HG03103 (cell line): ENCODE results near the gene GNG8.

Experiments
- ATAC-seq: cut with Tn5 transposase; IDR thresholded peaks from one replicate; pipeline ENCODE4 v1.9.1; 2021; ENCODE audit warnings: low read depth; ENCODE audit not compliant: unreplicated experiment

The GNG8 gene

DNA sequence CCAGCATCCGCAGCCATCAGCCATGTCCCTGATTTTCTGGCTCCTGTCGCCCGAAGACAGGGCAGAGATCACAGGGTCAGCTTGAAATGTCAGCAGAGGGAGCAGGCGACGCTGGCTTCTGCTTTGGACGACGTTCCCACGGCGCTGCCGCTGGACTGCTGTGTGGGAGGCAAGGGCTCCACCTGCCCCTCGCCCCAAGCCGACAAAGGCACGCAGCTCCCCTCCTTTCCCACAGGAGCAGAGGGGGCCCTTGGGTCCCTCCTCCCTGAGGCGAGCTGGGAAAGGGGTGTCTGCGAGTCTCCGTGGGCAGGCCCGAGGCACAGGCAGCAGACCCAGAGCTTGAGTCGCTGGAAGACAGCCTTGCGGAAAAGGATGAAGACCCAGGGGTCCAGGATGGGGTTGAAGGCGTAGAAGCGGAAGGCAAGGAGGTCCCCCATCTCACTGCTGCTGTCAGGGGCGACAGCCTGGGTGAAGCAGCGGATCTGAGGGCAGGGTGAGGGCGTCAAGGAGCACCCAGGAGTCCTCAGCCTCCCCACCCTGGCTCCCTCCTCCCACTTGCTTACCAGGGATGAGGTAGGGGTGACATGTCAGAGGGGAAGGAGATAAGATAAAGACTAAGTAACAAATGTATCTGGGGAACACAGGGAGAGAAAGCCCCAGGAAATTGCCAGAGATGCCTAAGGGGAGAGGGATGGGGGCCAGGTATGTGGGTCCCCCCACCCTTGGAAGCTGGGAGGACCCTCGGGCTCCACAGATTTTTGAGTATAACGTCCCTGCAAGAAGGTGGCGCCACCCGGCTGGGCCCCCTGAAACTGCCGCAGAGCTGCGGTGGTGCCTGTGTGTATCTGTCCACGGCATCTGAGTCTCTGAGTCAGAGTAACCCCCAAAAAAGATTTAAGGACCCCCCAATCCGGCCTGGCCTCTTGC, 14.5 kb downstream of the GNG8 start:
- ATAC-seq, result no peak

DNA sequence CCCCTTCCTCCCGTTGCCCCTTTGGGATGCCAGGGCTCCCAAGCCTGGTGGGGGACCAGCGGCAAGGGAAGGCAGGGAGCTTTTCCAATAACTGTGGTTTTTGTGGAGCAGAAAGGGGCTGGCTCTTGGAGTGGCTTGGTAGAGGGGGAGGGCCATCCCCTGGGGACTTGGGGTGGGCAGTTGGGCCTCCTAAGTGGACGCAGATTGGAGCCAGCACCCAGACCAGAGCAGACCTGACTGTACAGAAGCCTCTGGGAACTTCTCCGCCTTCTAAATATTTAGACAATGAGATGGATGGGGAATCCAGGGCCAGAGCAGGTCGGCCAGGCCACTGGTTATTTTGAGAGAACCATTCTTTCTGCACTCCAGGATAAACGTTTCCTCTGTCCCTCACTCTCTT, 15.3 kb downstream of the GNG8 start:
- no peak for ATAC-seq

DNA sequence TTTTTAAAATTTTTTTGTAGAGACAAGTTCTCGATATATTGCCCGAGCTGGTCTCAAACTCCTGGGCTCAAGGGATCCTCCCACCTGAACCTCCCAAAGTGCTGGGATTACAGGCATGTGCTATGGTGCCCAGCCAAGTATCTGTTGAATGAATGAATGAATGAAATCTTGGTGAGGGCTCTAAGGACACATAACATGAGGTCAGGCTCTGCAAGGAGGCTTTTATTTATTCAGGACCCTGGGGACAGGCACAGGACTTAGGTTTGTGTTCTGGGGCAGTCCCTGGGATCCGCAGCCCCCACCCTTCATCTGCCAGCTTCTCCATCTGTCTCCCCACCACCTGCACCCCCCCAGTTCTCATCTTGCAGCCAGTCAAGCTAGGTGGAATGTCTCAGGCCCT, 15.7 kb downstream of the GNG8 start:
- no peak for ATAC-seq

DNA sequence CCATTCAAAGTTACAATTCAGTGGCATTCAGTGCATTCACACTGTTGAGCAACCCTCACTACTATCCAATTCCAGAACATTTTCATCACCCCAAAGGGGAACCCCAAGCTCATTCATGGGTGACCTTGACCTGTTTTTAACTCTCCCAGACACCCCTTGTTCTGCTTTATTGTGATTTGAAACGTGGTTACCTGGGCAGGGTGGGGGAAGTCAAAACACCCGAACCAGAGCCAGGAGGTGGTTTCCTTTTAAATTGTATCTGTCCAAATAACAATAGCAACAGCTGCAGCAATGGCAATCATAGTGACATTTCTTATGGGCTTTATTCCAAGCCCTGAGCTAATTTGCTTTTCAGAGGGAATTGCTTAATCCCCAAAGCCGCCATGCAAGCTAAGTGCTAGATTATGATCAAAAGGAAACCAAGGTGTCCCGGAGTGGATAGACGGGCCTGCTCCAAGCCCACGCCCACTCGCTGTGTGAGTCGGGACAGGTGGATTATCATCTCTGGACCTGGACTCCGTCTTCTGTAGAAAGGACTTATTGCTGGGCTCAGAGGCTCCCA, 17.3 kb downstream of the GNG8 start:
- ATAC-seq, result no peak

DNA sequence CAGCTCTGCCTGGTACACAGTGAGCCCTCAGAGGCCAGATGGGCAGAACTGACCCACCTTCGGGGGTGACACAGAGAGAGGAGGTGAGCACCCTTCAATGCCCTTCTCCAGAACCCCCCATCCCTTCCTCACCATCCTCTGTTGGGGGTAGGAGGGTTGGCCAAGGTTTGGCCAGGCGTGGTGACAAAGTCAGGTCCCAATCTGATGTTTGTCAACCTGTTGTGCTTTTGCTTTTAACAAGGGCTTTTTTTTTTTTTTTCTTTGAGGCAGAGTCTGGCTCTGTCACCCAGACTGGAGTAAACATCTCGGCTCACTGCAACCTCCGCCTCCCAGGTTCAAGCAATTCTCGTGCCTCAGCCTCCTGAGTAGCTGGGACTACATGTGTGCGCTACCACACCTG, 18.4 kb downstream of the GNG8 start:
- ATAC-seq, result no peak

DNA sequence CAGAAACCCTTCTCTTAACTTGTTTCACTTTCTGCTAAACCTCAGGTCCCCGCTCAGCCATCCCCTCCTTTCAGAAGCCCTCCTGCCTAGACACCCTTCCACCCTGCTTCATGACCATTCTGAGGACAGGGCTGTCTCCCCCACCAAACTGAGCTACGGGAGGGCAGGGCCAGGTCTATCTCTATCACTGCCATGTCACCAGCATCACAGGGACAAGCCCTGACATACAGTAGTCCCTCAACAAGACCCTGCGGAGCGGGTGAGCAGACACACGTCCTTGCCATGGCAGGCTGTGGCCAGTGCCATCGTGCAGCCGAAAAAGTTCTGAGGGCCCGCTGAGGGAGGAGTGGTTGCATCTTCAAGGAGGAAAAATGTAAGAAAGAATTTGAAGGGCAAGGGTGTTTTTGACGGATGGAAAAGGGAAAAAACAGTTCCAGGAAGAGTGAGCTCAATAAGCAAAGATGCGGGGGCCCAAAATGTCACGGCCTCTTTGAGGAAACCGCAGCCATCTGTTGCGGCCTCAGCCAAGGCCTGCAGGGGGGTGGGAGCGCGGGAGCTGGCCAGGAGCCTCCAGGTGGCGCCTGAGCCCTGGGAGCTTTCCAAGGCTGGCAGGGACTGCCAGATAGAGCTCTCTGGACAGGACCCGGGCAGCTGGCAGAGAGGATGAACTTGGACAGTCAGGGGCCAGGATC, 19.2 kb downstream of the GNG8 start:
- ATAC-seq, result no peak

DNA sequence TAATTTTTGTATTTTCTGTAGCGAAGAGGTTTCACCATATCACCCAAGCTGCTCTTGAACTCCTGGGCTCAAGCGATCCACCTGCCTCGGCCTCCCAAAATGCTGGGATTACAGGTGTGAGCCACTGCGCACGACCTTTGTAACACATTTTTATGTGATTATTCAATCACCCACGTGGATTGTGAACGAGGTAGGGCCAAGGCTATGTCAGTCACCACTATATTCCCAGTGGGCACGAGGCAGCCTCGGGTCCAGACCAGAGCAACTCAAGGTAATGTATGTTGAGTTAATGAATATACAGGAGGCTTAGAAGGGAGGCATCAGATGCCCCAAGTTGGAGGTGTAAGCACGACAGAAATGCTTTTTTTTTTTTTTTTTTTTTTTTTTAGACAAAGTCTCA, 20.0 kb downstream of the GNG8 start:
- ATAC-seq, result no peak

DNA sequence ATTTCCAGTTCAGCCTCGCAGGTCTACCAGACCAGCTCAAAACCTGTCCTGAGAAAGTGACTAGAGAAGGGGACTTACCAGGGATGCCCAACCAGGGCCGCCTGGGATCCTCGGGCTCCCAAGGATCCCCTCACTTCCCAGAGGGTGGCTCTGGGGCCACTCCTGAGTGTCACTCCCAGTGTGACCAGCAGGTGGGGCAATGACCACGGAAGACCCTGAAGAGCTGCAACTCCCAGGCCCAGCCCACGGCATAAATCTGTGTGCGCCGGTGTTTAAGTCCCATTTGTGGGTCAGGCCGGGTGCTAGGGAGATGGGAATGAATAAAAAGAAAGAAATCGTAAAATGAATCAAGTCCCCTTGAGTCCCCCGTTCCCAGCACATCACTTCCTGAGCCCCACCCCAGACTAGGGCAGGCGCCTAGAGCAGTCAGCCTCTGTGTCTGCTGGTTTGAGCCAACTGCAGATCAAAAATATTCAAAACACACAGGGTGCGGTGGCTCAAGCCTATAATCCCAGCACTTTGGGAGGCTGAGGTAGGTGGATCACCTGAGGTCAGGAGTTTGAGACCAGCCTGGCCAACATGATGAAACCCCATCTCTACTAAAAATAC, 21.8 kb downstream of the GNG8 start:
- no peak for ATAC-seq

DNA sequence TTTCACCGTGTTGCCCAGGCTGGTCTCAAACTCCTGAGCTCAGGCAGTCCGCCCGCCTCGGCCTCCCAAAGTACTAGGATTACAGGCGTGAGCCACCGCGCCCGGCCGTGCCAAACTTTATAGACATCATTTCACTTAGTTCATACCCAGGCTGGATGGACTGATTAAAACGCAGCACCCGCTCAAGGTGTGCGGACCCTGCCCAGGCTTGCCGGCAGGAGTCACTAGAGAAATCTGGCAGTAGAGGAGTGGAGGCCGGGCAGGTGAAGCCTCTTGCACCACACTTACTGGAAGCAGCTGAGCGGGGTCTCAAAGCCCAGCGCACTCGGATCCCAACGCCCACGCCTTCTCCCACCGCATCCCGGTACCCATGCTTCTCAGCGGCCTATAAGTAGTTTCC, 22.5 kb downstream of the GNG8 start:
- no peak for ATAC-seq

DNA sequence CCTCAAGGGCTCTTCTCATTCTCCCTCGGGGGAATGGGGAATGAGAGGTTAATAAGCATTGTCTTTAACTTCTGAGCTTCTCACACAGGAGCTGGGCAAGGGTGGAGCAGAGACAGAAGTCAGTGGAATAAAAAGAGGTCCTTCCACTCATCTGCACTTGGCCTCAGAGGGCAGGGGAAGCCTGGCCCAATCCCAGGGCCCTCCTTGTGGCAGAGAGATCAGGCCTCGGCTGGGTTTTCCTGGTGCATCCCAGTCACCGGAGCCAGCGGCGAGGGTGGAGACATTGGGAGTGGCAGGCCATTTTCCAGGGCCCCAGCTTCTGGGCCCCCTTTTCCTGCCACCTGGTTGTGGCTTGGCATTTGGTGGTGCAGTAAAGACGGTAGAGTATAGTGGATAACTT, 24.2 kb downstream of the GNG8 start:
- ATAC-seq, result no peak

DNA sequence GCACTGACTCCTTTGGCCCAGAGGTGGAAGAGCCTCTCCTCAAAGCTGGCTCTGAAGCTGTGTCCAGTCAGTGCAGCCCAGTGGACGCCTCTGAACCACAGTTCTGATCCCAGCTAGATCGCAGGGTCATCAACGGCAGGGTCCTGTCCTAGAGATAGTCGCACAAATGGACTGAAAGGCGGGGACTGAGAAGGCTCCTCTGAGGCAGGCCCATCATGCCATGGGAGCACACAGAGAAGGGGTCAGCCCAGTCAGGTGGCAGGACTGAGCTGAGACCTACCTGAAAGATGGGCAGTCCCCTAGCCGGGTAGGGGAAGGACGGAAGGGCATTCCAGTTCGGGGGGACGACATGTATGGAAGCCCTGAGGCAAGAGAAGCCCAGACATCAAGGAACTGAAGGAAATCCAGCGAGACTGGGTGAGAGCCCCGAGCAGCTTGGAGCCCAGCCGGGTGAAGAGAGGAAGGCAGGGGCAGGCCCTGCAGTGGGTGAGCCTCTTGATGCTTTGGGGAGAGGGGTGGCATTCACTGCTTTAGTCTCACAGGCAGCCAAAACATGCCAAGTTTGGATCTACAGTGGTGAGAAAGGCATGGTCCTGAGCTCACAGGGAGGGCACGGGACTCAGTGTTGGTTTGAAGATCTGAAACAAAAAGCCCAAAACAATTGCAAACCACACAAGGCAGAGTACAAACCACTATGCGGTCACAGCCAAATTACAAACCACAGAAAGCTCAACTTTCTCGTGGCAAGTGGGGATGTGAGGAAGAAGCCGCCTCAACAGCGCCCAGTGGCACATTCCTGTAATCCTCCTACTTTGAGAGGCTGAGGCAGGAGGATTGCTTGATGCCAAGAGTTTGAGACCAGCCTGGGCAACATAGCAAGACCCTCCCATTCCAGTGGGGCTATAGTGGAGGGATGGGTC, 24.9 kb downstream of the GNG8 start:
- ATAC-seq, result no peak

DNA sequence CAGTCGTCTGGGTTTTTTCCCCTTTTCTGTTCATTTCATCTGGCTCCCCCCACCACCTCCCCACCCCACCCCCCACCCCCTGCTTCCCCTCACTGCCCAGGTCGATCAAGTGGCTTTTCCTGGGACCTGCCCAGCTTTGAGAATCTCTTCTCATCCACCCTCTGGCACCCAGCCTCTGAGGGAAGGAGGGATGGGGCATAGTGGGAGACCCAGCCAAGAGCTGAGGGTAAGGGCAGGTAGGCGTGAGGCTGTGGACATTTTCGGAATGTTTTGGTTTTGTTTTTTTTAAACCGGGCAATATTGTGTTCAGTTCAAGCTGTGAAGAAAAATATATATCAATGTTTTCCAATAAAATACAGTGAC, 25.6 kb downstream of the GNG8 start:
- no peak for ATAC-seq

DNA sequence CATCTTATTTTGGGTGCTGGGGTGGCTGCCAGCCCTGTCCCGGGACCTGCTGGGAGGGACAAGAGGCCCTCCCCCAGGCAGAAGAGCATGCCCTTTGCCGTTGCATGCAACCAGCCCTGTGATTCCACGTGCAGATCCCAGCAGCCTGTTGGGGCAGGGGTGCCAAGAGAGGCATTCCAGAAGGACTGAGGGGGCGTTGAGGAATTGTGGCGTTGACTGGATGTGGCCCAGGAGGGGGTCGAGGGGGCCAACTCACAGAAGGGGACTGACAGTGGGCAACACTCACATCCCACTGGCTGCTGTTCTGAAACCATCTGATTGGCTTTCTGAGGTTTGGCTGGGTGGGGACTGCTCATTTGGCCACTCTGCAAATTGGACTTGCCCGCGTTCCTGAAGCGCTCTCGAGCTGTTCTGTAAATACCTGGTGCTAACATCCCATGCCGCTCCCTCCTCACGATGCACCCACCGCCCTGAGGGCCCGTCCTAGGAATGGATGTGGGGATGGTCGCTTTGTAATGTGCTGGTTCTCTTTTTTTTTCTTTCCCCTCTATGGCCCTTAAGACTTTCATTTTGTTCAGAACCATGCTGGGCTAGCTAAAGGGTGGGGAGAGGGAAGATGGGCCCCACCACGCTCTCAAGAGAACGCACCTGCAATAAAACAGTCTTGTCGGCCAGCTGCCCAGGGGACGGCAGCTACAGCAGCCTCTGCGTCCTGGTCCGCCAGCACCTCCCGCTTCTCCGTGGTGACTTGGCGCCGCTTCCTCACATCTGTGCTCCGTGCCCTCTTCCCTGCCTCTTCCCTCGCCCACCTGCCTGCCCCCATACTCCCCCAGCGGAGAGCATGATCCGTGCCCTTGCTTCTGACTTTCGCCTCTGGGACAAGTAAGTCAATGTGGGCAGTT, 26.2 kb downstream of the GNG8 start:
- ATAC-seq, result no peak

DNA sequence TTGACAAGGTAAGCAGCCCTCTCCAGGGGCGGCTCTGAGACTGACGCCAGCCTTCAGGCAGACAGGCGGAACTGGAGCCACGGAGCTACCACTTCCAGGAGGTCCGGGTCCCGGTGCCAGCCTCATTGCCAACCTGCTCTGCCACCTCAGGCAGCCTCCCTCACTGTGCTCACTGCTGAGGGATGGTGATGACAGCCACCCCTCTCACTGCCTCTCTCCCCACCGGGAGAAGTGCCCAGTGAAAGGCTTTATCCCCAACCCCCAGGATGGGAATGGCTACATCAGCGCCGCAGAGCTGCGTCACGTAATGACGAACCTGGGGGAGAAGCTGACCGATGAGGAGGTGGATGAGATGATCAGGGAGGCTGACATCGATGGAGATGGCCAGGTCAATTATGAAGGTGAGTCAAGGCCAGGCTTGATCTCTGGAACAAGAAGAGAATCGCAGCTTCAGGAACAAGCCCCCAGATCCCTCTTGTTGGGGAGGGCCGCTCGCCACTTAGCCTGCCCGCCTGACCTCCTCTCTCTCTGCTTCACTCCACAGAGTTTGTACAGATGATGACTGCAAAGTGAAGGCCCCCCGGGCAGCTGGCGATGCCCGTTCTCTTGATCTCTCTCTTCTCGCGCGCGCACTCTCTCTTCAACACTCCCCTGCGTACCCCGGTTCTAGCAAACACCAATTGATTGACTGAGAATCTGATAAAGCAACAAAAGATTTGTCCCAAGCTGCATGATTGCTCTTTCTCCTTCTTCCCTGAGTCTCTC, 27.2 kb downstream of the GNG8 start:
- ATAC-seq, result no peak

DNA sequence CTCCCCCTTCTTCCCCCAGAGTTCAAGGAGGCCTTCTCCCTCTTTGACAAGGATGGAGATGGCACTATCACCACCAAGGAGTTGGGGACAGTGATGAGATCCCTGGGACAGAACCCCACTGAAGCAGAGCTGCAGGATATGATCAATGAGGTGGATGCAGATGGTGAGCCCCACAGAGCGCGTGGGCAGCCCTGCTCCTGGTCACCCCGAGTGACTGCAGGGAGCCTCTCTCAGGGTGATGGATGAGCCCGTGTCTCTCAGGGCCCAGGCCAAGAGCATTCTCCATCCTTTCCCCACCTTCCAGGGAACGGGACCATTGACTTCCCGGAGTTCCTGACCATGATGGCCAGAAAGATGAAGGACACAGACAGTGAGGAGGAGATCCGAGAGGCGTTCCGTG, 27.8 kb downstream of the GNG8 start:
- ATAC-seq, result no peak

DNA sequence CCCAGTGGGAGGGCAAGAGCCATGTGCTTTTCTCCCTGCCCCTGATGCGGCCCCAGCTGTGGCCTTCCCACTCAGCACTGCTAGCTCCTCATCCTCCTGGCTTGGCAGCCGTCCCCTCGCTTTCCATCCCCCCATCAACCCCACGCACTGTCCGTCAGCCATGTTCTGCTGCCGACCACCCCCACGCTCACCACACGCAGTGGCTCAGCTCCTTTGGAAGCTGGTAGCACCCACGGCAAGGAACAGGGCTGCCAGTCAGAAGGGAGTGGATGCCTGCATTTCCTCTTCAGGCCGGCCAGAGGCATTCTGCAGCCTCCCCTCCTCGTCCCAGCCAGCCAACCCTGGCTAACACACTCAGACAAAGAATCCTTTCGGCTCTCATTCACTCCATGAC, 28.6 kb downstream of the GNG8 start:
- ATAC-seq, result no peak

DNA sequence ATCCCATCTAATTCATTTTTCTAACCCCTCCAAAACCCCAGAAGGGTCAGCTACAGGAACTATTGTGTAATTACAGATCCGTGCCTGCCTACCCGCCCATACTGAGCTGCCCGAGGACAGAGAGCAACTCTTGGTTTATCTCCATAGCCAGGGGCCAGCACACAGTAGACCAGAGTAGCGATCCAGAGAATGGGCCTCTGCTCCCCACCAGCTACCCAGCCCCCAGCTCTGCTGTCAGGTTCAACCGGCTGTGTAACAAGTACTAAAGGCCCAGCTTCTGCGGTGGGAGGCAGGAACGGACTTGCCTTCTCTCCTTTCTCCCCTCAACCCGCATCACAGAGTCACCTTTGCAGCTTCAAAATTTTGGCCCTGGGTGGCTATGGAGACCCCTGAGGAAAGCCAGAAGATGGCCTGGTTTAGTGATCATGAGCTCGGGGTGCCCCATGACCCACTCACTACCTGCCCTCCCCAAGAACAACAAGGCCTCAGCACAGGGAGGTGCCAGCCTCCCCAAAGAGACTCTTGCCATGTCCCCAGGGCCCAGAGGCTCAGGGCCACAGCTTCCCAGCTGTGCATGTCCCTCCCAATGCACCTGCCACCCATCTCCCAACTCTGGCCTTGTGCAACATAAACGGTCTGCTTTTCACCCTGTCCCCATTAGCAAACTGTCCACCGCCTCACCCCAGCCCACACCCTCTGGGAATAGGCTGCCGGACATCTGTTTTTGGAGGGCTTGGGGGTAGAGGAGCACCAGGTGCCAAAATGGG, 29.1 kb downstream of the GNG8 start:
- ATAC-seq, result no peak

DNA sequence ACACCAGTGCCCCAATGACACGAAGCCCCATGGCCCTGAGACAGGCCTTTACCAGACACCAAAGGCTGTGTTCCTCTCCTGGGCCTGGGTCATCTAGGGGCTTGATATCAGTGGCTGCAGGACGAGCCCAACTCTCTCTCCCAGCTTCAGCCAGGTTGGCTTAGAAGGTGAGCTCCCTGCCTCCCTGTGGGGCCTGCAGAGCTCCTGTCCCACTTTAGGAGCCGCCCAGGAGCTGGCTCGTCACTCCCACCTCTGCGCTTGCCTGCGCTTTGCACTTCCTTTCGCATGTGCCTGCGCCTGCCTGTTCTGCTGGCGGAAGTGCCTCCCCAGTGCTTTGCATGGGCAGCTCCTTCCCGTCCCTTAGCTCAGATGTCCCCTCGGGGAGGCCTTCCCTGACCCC, 30.0 kb downstream of the GNG8 start:
- ATAC-seq, result no peak
